ENCODE measurements around the gene CACHD1. TPM values are rescaled to one million over a fixed set of nuclear protein-coding genes. Genes with fewer than 3 reads are reported as not detected.

The CACHD1 gene
- total RNA-seq, 1 experiment from 2014 or later, result 8.4 TPM

GRCh38 chr1:64561993-64562392 lies 92.1 kb downstream of the CACHD1 start:
- TF ChIP-seq SRF (IDR thresholded peaks at IDR 0.05; ENCODE audit: low read depth) (no peak), RAD21 (IDR thresholded peaks at IDR 0.05; ENCODE audit: low read depth) (no peak), JUND (IDR thresholded peaks at IDR 0.05) (no peak), EZH2 (IDR thresholded peaks at IDR 0.05) (no peak), POLR2A (IDR thresholded peaks at IDR 0.05; ENCODE audit: borderline replicate concordance, extremely low read depth, insufficient read depth, insufficient read length) (no peak), SP1 (IDR thresholded peaks at IDR 0.05; ENCODE audit: low read depth) (no peak), ZNF274 (IDR thresholded peaks at IDR 0.05; ENCODE audit: low read depth, low read length) (no peak), TCF7L2 (IDR thresholded peaks at IDR 0.05; ENCODE audit: borderline replicate concordance, extremely low read depth, insufficient read depth, insufficient read length) (no peak), ZBTB33 (IDR thresholded peaks at IDR 0.05; ENCODE audit: extremely low read depth, insufficient replicate concordance, low read length) (no peak), CBX3 (IDR thresholded peaks at IDR 0.05; ENCODE audit: low read depth) (no peak), POLR2AphosphoS5 (IDR thresholded peaks at IDR 0.05; ENCODE audit: low read depth, low read length) (no peak), ZFX (IDR thresholded peaks at IDR 0.05) (no peak), ATF3 (IDR thresholded peaks at IDR 0.05) (no peak), ELF1 (IDR thresholded peaks at IDR 0.05; ENCODE audit: borderline replicate concordance, low read depth) (no peak)
- Histone ChIP-seq H3K9me2 (ENCODE audit: insufficient read depth) (no peaks in the 10 kb centered on the region), H3K27ac (ENCODE audit: low read depth, low read length) (no peak overlapping the region), H3K9ac (ENCODE audit: low read length) (no peak overlapping the region), H3K4me3 (replicated peaks in 1 of 2; ENCODE audit: low read depth in 1 of 2, low read length in 2 of 2) (no peak overlapping the region), H2AFZ (ENCODE audit: low read depth, low read length, poor library complexity, severe bottlenecking) (no peak overlapping the region), H3K36me3 (ENCODE audit: control insufficient read depth in 1 of 2, insufficient read depth in 2 of 2, low read length in 2 of 2) (no peaks in the 10 kb centered on the region), H3K79me2 (ENCODE audit: insufficient read depth, low read length) (no peaks in the 10 kb centered on the region), H3K9me3 (ENCODE audit: control insufficient read depth in 1 of 2, insufficient read depth in 1 of 2, low read depth in 1 of 2, low read length in 2 of 2) (peaks cover 0 to 11% of the 10 kb centered on the region in 2 experiments; a peak in 2 of 4 replicates), H3K4me1 (ENCODE audit: control insufficient read depth in 1 of 2, insufficient read depth in 2 of 2, low read length in 2 of 2) (no peaks in the 10 kb centered on the region), H3K4me2 (ENCODE audit: low read length) (no peak overlapping the region), H3K27me3 (ENCODE audit: insufficient read depth, low read length) (no peaks in the 10 kb centered on the region), H4K20me1 (ENCODE audit: insufficient read depth) (no peaks in the 10 kb centered on the region)
- RAD21 ChIA-PET (ENCODE audit: low non-redundant PET in 1 of 2, low total read pairs in 2 of 2, uncharacterized antibody in 2 of 2, unreplicated experiment in 2 of 2), result no interaction called here
- POLR2A ChIA-PET, result no interaction called here
- intact Hi-C loops (cut with micrococcal nuclease), result no loop called here
- CTCF ChIA-PET, result no interaction called here
- ATAC-seq, result no peak
- BruUV-seq (replicated peaks), result no TSS peak
- DNase-seq (ENCODE audit: low read depth, low spot score), result no peak

All from HCT116 (cell line).